Measurements from ENCODE around the gene CLASP1. TPM values are rescaled to one million over a fixed set of nuclear protein-coding genes. Genes with fewer than 3 reads are reported as not detected.
"Not testable (repeated sequence)": the region's sequence is repeated elsewhere in the genome, so short reads cannot be mapped to it uniquely, and the experiment has no call there.

The CLASP1 gene
- total RNA-seq, 1 experiment from 2014 or later, result 81.9 TPM

- Mint-ChIP-seq H3K9me3 (ENCODE audit: unreplicated experiment) (no peaks in the 10 kb centered on the region), H3K4me1 (ENCODE audit: insufficient read depth, unreplicated experiment) (peaks cover 6% of the 10 kb centered on the region), H3K27ac (ENCODE audit: low read depth, unreplicated experiment) (no peak overlapping the region), H3K27me3 (ENCODE audit: insufficient read depth, unreplicated experiment) (no peaks in the 10 kb centered on the region), H3K4me3 (ENCODE audit: unreplicated experiment) (no peak overlapping the region), H3K36me3 (ENCODE audit: insufficient read depth, unreplicated experiment) (peaks cover 93% of the 10 kb centered on the region)
- intact Hi-C loops (cut with micrococcal nuclease), result no loop called here
- TF ChIP-seq CTCF (IDR thresholded peaks at IDR 0.05; ENCODE audit: unreplicated experiment), result no peak
- CTCF ChIA-PET, result interaction anchor here (0.5 to 1.1 kb wide), 2 partner anchors 300 to 372 kb away, joined by 4 to 5 read pairs; no protein-coding TSS in a partner anchor
- no peak for DNase-seq (ENCODE audit: unreplicated experiment)
- POLR2A ChIA-PET, result interaction anchor here (1.3 kb wide), 1 partner anchor 50 kb away, joined by 3 read pairs; no protein-coding TSS in a partner anchor
- BruUV-seq (replicated peaks), result no TSS peak
Observed at GRCh38 chr2:121451398-121451797, 197.9 kb downstream of the CLASP1 start.

GRCh38 chr2:121450301-121450700, 199.0 kb downstream of the CLASP1 start:
- H3K27me3 Mint-ChIP-seq (ENCODE audit: insufficient read depth, unreplicated experiment), result no peaks in the 10 kb centered on the region
- peaks cover 6% of the 10 kb centered on the region for H3K4me1 Mint-ChIP-seq (ENCODE audit: insufficient read depth, unreplicated experiment)
- ChIA-PET CTCF (interaction anchor here (0.7 to 1.3 kb wide), 2 partner anchors 30 to 93 kb away, joined by 3 to 5 read pairs; no protein-coding TSS in a partner anchor), POLR2A (interaction anchor here (0.8 to 1.3 kb wide), 3 partner anchors 26 to 1258 kb away, joined by 3 to 4 read pairs (median 3); no protein-coding TSS in a partner anchor)
- no peaks in the 10 kb centered on the region for H3K9me3 Mint-ChIP-seq (ENCODE audit: unreplicated experiment)
- no TSS peak for BruUV-seq (replicated peaks)
- H3K27ac Mint-ChIP-seq (ENCODE audit: low read depth, unreplicated experiment), result no peak overlapping the region
- H3K36me3 Mint-ChIP-seq (ENCODE audit: insufficient read depth, unreplicated experiment), result peaks cover 93% of the 10 kb centered on the region
- intact Hi-C loops (cut with micrococcal nuclease), result no loop called here
- TF ChIP-seq CTCF (IDR thresholded peaks at IDR 0.05; ENCODE audit: unreplicated experiment), result no peak
- no peak for DNase-seq (ENCODE audit: unreplicated experiment)
- no peak overlapping the region for H3K4me3 Mint-ChIP-seq (ENCODE audit: unreplicated experiment)

- Mint-ChIP-seq H3K9me3 (ENCODE audit: unreplicated experiment) (no peaks in the 10 kb centered on the region), H3K27me3 (ENCODE audit: insufficient read depth, unreplicated experiment) (no peaks in the 10 kb centered on the region), H3K4me3 (ENCODE audit: unreplicated experiment) (no peak overlapping the region), H3K27ac (ENCODE audit: low read depth, unreplicated experiment) (no peak overlapping the region), H3K4me1 (ENCODE audit: insufficient read depth, unreplicated experiment) (peaks cover 6% of the 10 kb centered on the region), H3K36me3 (ENCODE audit: insufficient read depth, unreplicated experiment) (peaks cover 97% of the 10 kb centered on the region)
- ChIA-PET POLR2A (interaction anchor here (0.6 to 1.0 kb wide), 2 partner anchors 25 to 84 kb away, joined by 3 read pairs; partner anchors contain the start of gene RNU4ATAC), CTCF (interaction anchor here (0.6 to 1.4 kb wide), 2 partner anchors 56 to 373 kb away, joined by 3 to 4 read pairs; no protein-coding TSS in a partner anchor)
- BruUV-seq (replicated peaks), result no TSS peak
- DNase-seq (ENCODE audit: unreplicated experiment), result no peak
- TF ChIP-seq CTCF (IDR thresholded peaks at IDR 0.05; ENCODE audit: unreplicated experiment), result no peak
- intact Hi-C loops (cut with micrococcal nuclease), result no loop called here
Observed at GRCh38 chr2:121446647-121447241, 202.5 kb downstream of the CLASP1 start.

- ChIA-PET CTCF (no interaction called here), POLR2A (interaction anchor here (1.2 to 1.3 kb wide), 2 partner anchors 11 to 24 kb away, joined by 3 read pairs; no protein-coding TSS in a partner anchor)
- peaks cover 6% of the 10 kb centered on the region for H3K4me1 Mint-ChIP-seq (ENCODE audit: insufficient read depth, unreplicated experiment)
- DNase-seq (ENCODE audit: unreplicated experiment), result no peak
- no peaks in the 10 kb centered on the region for H3K9me3 Mint-ChIP-seq (ENCODE audit: unreplicated experiment)
- H3K27ac Mint-ChIP-seq (ENCODE audit: low read depth, unreplicated experiment), result no peak overlapping the region
- no peaks in the 10 kb centered on the region for H3K27me3 Mint-ChIP-seq (ENCODE audit: insufficient read depth, unreplicated experiment)
- BruUV-seq (replicated peaks), result no TSS peak
- no peak overlapping the region for H3K4me3 Mint-ChIP-seq (ENCODE audit: unreplicated experiment)
- peaks cover 92% of the 10 kb centered on the region for H3K36me3 Mint-ChIP-seq (ENCODE audit: insufficient read depth, unreplicated experiment)
- intact Hi-C loops (cut with micrococcal nuclease), result no loop called here
- TF ChIP-seq CTCF (IDR thresholded peaks at IDR 0.05; ENCODE audit: unreplicated experiment), result no peak
Observed at GRCh38 chr2:121442889-121443288, 206.4 kb downstream of the CLASP1 start.

GRCh38 chr2:121438290-121438689, 211.0 kb downstream of the CLASP1 start:
- H3K27me3 Mint-ChIP-seq (ENCODE audit: insufficient read depth, unreplicated experiment); BruUV-seq (replicated peaks); intact Hi-C loops (cut with micrococcal nuclease): not testable (repeated sequence)

More at GRCh38 chr2:121438290-121438689, 211.0 kb downstream of the CLASP1 start:
- not testable (repeated sequence) for H3K4me1 Mint-ChIP-seq (ENCODE audit: insufficient read depth, unreplicated experiment); H3K4me3 Mint-ChIP-seq (ENCODE audit: unreplicated experiment); H3K9me3 Mint-ChIP-seq (ENCODE audit: unreplicated experiment); DNase-seq (ENCODE audit: unreplicated experiment); H3K27ac Mint-ChIP-seq (ENCODE audit: low read depth, unreplicated experiment)
- CTCF ChIA-PET, result interaction anchor here (0.9 to 1.0 kb wide), 2 partner anchors 11 to 36 kb away, joined by 3 to 4 read pairs; no protein-coding TSS in a partner anchor
- POLR2A ChIA-PET, result interaction anchor here (0.6 to 1.0 kb wide), 2 partner anchors 11 to 869 kb away, joined by 4 read pairs; no protein-coding TSS in a partner anchor
- peaks cover 74% of the 10 kb centered on the region for H3K36me3 Mint-ChIP-seq (ENCODE audit: insufficient read depth, unreplicated experiment)

All from MCF 10A (cell line).